Endothelial cell of umbilical vein (primary cell): ENCODE results near the gene PODXL2. TPM values are rescaled to one million over a fixed set of nuclear protein-coding genes. Genes with fewer than 3 reads are reported as not detected.

Source experiments
- BruUV-seq: library from RNA; stranded (reverse); fragments of 400-500 nt; replicated peaks from 2 replicates; lab custom pipeline; 2021; lab: Mats Ljungman, UMichigan
- CTCF ChIA-PET: fragments of 300-600, 350-600 bp; sonication (Branson Sonifier 250); formaldehyde crosslinking; loops from one replicate; lab custom pipeline; 2021; ENCODE audit warnings: antibody characterized with exemption, inconsistent platforms; lab: Charles Lee
- POLR2A ChIA-PET: fragments of 300-600, 350-600 bp; sonication (Branson Sonifier 250); formaldehyde crosslinking; loops from one replicate; lab custom pipeline; 2021; ENCODE audit warnings: antibody characterized with exemption, inconsistent platforms; lab: Charles Lee
- DNase-seq: peaks from one replicate; pipeline ENCODE4 v3.0.0-alpha.2; 2011; ENCODE audit warnings: low read depth, low spot score
- FAIRE-seq: peaks from 2 replicates; lab custom pipeline; 2011; peaks lifted over from hg19 to GRCh38; lab: Jason Lieb, UNC
- H2AFZ ChIP-seq: 2 replicates; pipeline ENCODE4 v1.6.0; 2012; ENCODE audit warnings: low read depth, low read length, control low read depth, inconsistent platforms
- H3K27ac ChIP-seq: 2 replicates; pipeline ENCODE4 v1.5.1; 2011; ENCODE audit warnings: low read depth, mild to moderate bottlenecking, control low read depth, low read length, moderate library complexity; ENCODE audit not compliant: insufficient read depth
- H3K27me3 ChIP-seq, 2 experiments: 2 replicates each; pipeline versions ENCODE4 v1.6.0 to v1.6.1; 2011; ENCODE audit warnings: low read length in 2 of 2, mixed read lengths in 1 of 2; ENCODE audit not compliant: control insufficient read depth in 2 of 2, insufficient read depth in 2 of 2
- H3K36me3 ChIP-seq, 2 experiments: 2 replicates in 1 of 2; 3 replicates in 1 of 2; pipeline ENCODE4 v1.5.1; 2011; ENCODE audit warnings: low read length in 2 of 2, mild to moderate bottlenecking in 1 of 2, moderate library complexity in 1 of 2; ENCODE audit not compliant: control insufficient read depth in 2 of 2, insufficient read depth in 2 of 2; ENCODE audit errors: extremely low read depth in 1 of 2
- H3K4me1 ChIP-seq: 3 replicates; pipeline ENCODE4 v1.5.1; 2011; ENCODE audit warnings: mild to moderate bottlenecking, low read length; ENCODE audit not compliant: control insufficient read depth, insufficient read depth; ENCODE audit errors: extremely low read depth
- H3K4me2 ChIP-seq: 2 replicates; pipeline ENCODE4 v1.6.1; 2011; ENCODE audit warnings: low read length, control low read depth, mixed read lengths; ENCODE audit not compliant: insufficient read depth
- H3K4me3 ChIP-seq, 3 experiments: fragments of 200-600 bp in 1 of 3; sonication (generic), shearing (Covaris generic) in 1 of 3; replicated peaks in 1 of 3; 2 replicates each; pipeline ENCODE4 v1.5.1; 2011 to 2016; ENCODE audit warnings: control low read depth in 3 of 3, low read length in 3 of 3, mild to moderate bottlenecking in 2 of 3, inconsistent platforms in 1 of 3, low read depth in 1 of 3, moderate library complexity in 1 of 3; ENCODE audit not compliant: insufficient read depth in 1 of 3
- H3K79me2 ChIP-seq: 2 replicates; pipeline ENCODE4 v1.6.0; 2012; ENCODE audit warnings: low read length, inconsistent platforms; ENCODE audit not compliant: control insufficient read depth, insufficient read depth
- H3K9ac ChIP-seq: replicated peaks from 2 replicates; pipeline ENCODE3; 2011; ENCODE audit warnings: low read length, control low read depth; ENCODE audit not compliant: insufficient read depth; ENCODE audit errors: extremely low read depth
- H3K9me1 ChIP-seq: replicated peaks from 3 replicates; pipeline ENCODE4 v1.6.0; 2011; ENCODE audit warnings: mild to moderate bottlenecking, low read length; ENCODE audit not compliant: control insufficient read depth, insufficient read depth; ENCODE audit errors: extremely low read depth
- H3K9me3 ChIP-seq: replicated peaks from 2 replicates; pipeline ENCODE4 v1.5.1; 2012; ENCODE audit warnings: low read length, inconsistent platforms; ENCODE audit not compliant: control insufficient read depth, insufficient read depth
- H4K20me1 ChIP-seq: replicated peaks from 2 replicates; pipeline ENCODE3; 2011; ENCODE audit warnings: mild to moderate bottlenecking, low read length; ENCODE audit not compliant: control insufficient read depth, insufficient read depth; ENCODE audit errors: extremely low read depth
- EZH2 ChIP-seq: IDR thresholded peaks from 2 replicates; pipeline ENCODE4 v1.6.1; 2012; ENCODE audit warnings: borderline replicate concordance, low read depth, mild to moderate bottlenecking, moderate library complexity, low read length, inconsistent platforms; ENCODE audit not compliant: severe bottlenecking
- FOS ChIP-seq: IDR thresholded peaks from 2 replicates; pipeline ENCODE4 v1.6.1; 2011; ENCODE audit warnings: mild to moderate bottlenecking, low read length, moderate library complexity, borderline replicate concordance; ENCODE audit not compliant: insufficient read depth
- GATA2 ChIP-seq: IDR thresholded peaks from 2 replicates; pipeline ENCODE4 v1.7.0; 2011; ENCODE audit warnings: low read depth, mild to moderate bottlenecking, moderate library complexity, mixed read lengths, low read length; ENCODE audit not compliant: insufficient read length, insufficient read depth
- JUN ChIP-seq: IDR thresholded peaks from 2 replicates; pipeline ENCODE4 v1.6.1; 2011; ENCODE audit warnings: borderline replicate concordance, low read depth; ENCODE audit not compliant: insufficient read length, insufficient read depth
- MAX ChIP-seq: IDR thresholded peaks from 2 replicates; pipeline ENCODE4 v1.6.1; 2011; ENCODE audit not compliant: insufficient read depth, insufficient read length
- MYC ChIP-seq: IDR thresholded peaks from one replicate; pipeline ENCODE4 v1.6.1; 2011; ENCODE audit warnings: mild to moderate bottlenecking, low read depth, low read length
- POLR2A ChIP-seq: IDR thresholded peaks from 2 replicates; pipeline ENCODE4 v1.6.1; 2012; ENCODE audit warnings: low read depth, mild to moderate bottlenecking, control low read depth, low read length
- POLR2AphosphoS5 ChIP-seq: IDR thresholded peaks from 2 replicates; pipeline ENCODE4 v1.6.1; 2012; ENCODE audit warnings: low read depth, mild to moderate bottlenecking, control low read depth, low read length, moderate library complexity; ENCODE audit not compliant: insufficient read depth
- dilution Hi-C: fragments of 300-500 bp; cut with MboI; formaldehyde crosslinking; loops from one replicate; pipeline ENCODE4 v1.15.0; 2019; ENCODE audit warnings: low sequenced_read_pairs; ENCODE audit not compliant: extremely low pct_ligation_motif_present
- intact Hi-C: fragments of 100-400 bp; cut with micrococcal nuclease; formaldehyde crosslinking; loops from one replicate; pipeline ENCODE4 v1.10.0; 2022
- polyA plus RNA-seq, 4 experiments: library from polyadenylated mRNA; depleted of rRNA in 3 of 4; stranded (reverse) in 3 of 4; unstranded in 1 of 4; fragments of >200 nt; gene quantifications; 2 replicates each; pipeline versions ENCODE4 v1.2.1 to v1.2.3, GENCODE V29; 2011 to 2012; ENCODE audit warnings: missing spikeins in 1 of 4
- total RNA-seq: library from RNA; stranded (reverse); gene quantifications from 2 replicates; pipeline ENCODE4 v1.2.3, GENCODE V29; 2021

Gene PODXL2
- total and polyA plus RNA-seq, 2 donors (not counting 3 experiments of a cell fraction or from before 2014, with no cell fraction given), result 5.5 to 6.5 TPM

- intact Hi-C loops (no loop called here), dilution Hi-C loops (no loop called here)
- Histone ChIP-seq H3K4me1 (peaks cover 21% of the 10 kb centered on the region), H3K4me2 (no peak overlapping the region), H4K20me1 (no peaks in the 10 kb centered on the region), H2AFZ (no peak overlapping the region), H3K36me3 (peaks cover 0 to 3% of the 10 kb centered on the region in 2 experiments), H3K4me3 (no peak overlapping the region), H3K27ac (no peak overlapping the region), H3K79me2 (no peaks in the 10 kb centered on the region), H3K9me1 (no peaks in the 10 kb centered on the region), H3K9me3 (no peaks in the 10 kb centered on the region), H3K27me3 (no peaks in the 10 kb centered on the region), H3K9ac (no peak overlapping the region)
- POLR2A ChIA-PET, result no interaction called here
- FAIRE-seq (no peak), DNase-seq (no peak)
- TF ChIP-seq MAX, result no peak
- no peak for TF ChIP-seq JUN
- TF ChIP-seq MYC, result no peak
- TF ChIP-seq GATA2, result no peak
- TF ChIP-seq POLR2AphosphoS5, result no peak
- no peak for TF ChIP-seq POLR2A
- TF ChIP-seq FOS, result no peak
- no peak for TF ChIP-seq EZH2
- BruUV-seq, result no TSS peak
- CTCF ChIA-PET, result interaction anchor here (1.1 kb wide), 1 partner anchor 20 kb away, joined by 6 read pairs; no protein-coding TSS in a partner anchor
Measured at GRCh38 chr3:127716384-127716783, 87.4 kb downstream of the PODXL2 start.
